Activated naive CD4-positive, alpha-beta T cell treated with anti-CD3 and anti-CD28 coated beads, Interleukin-2, amount 50 U/mL, for 24 hours (primary cell): ENCODE data around the gene TRMT10B.
"Not testable (repeated sequence)": the region's sequence is repeated elsewhere in the genome, so short reads cannot be mapped to it uniquely, and the experiment has no call there.

Experiments
- H3K27ac Mint-ChIP-seq: one replicate; pipeline ENCODE4 v1.8.0; 2021; ENCODE audit warnings: mild to moderate bottlenecking, mixed read lengths
- H3K27me3 Mint-ChIP-seq: one replicate; pipeline ENCODE4 v1.8.0; 2021; ENCODE audit warnings: mixed read lengths
- H3K36me3 Mint-ChIP-seq: one replicate; pipeline ENCODE4 v1.8.0; 2021; ENCODE audit warnings: mixed read lengths
- H3K4me1 Mint-ChIP-seq: one replicate; pipeline ENCODE4 v1.8.0; 2021; ENCODE audit warnings: mixed read lengths
- H3K4me3 Mint-ChIP-seq: one replicate; pipeline ENCODE4 v1.8.0; 2021; ENCODE audit warnings: mild to moderate bottlenecking, mixed read lengths
- H3K9me3 Mint-ChIP-seq: one replicate; pipeline ENCODE4 v1.8.0; 2021; ENCODE audit warnings: mixed read lengths

Gene TRMT10B

DNA sequence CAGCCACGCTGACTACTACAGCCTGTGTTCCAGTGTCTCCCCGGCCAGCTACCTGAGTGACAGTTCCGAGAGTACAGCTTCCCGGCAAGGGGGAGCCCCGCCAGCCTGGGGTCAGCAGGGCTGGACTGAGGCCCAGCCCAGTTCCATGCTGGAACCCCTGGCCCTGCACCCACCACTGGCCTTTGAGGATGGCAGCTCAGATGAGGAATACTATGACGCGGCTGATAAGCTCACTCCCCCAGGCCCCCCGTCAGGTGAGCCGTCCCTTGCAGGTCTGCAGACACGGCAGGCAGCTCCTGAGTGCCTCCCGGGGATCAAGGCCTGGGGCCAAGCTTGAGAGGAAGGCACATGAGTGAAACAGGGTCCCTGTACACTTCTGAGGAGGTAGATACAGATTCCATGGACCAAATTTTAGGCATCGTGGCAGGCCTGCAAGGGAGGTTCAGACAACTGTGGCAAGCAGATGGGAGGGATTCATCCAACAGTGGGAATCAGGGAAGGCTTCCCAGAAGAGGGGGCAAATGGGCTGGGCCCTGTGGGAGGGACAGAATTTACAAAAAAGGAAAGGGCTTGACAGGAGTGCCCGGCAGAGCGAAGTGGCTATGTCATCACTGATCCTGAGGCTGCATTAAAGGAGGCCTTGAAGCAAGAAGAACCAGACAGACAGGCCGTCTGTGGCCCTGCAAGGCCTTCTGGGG is 12.8 kb upstream of the TRMT10B start:
- no peaks in the 10 kb centered on the region for H3K27me3 Mint-ChIP-seq
- no peaks in the 10 kb centered on the region for H3K36me3 Mint-ChIP-seq
- no peak overlapping the region for H3K4me3 Mint-ChIP-seq
- no peaks in the 10 kb centered on the region for H3K9me3 Mint-ChIP-seq
- H3K27ac Mint-ChIP-seq, result no peak overlapping the region
- no peaks in the 10 kb centered on the region for H3K4me1 Mint-ChIP-seq

DNA sequence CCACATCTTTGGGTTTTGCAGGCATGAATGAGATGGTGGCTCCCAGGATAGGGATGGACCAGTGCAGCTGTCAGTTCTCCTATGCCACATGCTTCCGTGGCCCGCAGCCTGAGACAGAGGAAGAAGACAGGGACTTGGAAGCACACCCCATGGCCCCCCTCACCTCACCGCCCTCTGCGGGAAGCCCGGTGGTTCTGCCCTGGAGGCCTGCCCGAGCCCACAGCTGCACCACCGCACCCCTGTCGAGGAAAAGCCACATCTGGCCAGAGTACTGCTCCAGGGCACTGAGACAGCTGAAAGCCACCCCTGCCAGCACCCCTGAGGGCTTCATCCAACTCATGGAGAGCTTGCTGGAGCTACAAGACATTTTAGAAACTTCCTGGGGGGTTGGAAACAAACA is 7.6 kb upstream of the TRMT10B start:
- Mint-ChIP-seq H3K27me3 (no peaks in the 10 kb centered on the region), H3K36me3 (no peaks in the 10 kb centered on the region), H3K4me1 (no peaks in the 10 kb centered on the region), H3K9me3 (no peaks in the 10 kb centered on the region), H3K27ac (no peak overlapping the region), H3K4me3 (no peak overlapping the region)

DNA sequence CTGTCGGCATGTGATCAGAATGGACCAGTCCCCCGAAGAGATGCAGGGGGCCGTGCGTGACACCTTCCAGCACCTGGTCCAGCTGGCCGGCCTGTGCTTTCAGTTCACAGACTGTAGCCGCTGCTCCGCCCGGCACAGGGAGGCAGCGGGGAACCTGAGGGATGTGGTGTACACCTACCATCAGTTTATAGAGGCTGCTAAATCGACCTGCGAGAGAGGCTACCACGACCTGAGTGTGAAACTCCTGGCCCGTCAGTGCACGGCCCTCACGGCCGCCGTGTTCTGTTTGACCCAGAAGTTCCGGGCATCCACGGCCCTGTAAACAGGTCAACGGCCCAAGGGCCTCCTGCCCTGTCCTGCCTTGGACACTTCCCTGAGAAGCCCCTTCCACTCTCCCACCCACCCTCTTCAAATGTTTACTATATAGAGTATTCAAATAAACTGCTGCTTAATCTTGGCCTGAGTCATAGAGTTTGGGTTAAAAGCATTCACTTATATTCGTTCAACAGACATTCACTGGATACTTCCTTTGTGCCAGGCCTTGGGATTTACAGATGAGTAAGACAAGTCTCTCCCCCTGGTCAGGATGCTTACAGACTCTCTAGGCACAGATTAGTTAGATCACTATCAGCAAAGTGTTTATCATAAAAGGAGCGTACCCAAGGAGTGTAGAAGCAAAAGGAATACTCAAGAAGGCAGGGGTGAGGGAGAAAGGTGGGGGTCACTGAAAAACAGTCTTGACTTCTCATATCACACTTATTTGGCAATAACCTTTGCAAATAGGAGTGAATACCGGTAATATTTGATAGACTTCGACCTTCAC is 6.9 kb upstream of the TRMT10B start:
- Mint-ChIP-seq H3K9me3 (no peaks in the 10 kb centered on the region), H3K4me1 (no peaks in the 10 kb centered on the region), H3K36me3 (no peaks in the 10 kb centered on the region), H3K27me3 (no peaks in the 10 kb centered on the region), H3K27ac (no peak overlapping the region), H3K4me3 (no peak overlapping the region)

DNA sequence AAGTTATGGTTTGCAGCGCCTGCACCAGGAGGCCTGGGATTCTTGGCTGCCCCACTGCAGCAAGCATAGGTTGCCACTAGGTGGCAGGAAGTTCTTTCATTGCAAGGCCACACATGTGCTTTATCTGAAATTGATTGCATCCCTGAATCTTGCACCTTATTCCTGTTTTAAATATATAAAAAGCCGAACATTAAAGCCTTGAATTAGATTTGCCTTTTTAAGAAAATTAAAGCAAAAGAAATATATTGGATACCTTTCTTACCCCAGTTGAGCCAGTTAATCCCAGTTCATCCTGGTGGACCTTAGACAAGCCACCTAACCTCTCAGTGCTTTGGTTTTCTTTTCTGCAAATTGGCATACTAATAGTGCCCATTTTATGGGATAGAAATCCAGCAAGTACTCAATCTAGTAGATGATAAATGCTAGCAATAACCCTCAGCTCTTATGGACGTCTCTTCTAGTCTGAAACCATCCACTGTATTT is 6.3 kb upstream of the TRMT10B start:
- Mint-ChIP-seq H3K4me3 (no peak overlapping the region), H3K27ac (no peak overlapping the region), H3K9me3 (no peaks in the 10 kb centered on the region), H3K36me3 (no peaks in the 10 kb centered on the region), H3K27me3 (no peaks in the 10 kb centered on the region), H3K4me1 (no peaks in the 10 kb centered on the region)

- Mint-ChIP-seq H3K27ac (no peak overlapping the region), H3K9me3 (no peaks in the 10 kb centered on the region), H3K4me1 (peaks cover 10% of the 10 kb centered on the region), H3K27me3 (no peaks in the 10 kb centered on the region), H3K4me3 (no peak overlapping the region), H3K36me3 (peaks cover 3% of the 10 kb centered on the region)
These were observed 4.5 kb upstream of the TRMT10B start for GRCh38 chr9:37749129-37749528.

- Mint-ChIP-seq H3K4me1 (peaks cover 28% of the 10 kb centered on the region), H3K9me3 (no peaks in the 10 kb centered on the region), H3K36me3 (peaks cover 4% of the 10 kb centered on the region), H3K4me3 (no peak overlapping the region), H3K27me3 (no peaks in the 10 kb centered on the region), H3K27ac (no peak overlapping the region)
These were observed 2.4 kb upstream of the TRMT10B start for GRCh38 chr9:37751186-37751585.

GRCh38 chr9:37751704-37752103 is 1.9 kb upstream of the TRMT10B start:
- H3K27me3 Mint-ChIP-seq, H3K36me3 Mint-ChIP-seq: not testable (repeated sequence)
- H3K4me1 Mint-ChIP-seq, result peaks cover 30% of the 10 kb centered on the region

DNA sequence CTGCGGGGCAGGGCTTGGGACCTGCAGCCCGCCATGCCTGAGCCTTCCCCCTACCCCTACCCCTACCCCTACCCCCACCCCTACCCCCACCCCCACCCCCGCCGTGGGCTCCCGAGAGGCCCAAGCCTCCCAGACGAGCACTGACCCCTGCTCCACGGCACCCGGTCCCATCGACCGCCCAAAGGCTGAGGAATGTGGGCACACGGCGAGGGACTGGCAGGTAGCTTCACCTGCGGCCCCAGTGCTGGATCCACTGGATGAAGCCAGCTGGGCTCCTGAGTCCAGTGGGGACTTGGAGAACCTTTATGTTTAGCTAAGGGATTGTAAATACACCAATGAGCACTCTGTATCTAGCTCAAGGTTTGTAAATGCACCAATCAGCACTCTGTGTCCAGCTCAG is 1.5 kb upstream of the TRMT10B start:
- peaks cover 31% of the 10 kb centered on the region for H3K4me1 Mint-ChIP-seq
- H3K4me3 Mint-ChIP-seq, H3K9me3 Mint-ChIP-seq, H3K27me3 Mint-ChIP-seq, H3K27ac Mint-ChIP-seq, H3K36me3 Mint-ChIP-seq: not testable (repeated sequence)

More at GRCh38 chr9:37751704-37752103, 1.9 kb upstream of the TRMT10B start:
- H3K4me3 Mint-ChIP-seq, H3K9me3 Mint-ChIP-seq, H3K27ac Mint-ChIP-seq: not testable (repeated sequence)

GRCh38 chr9:37752642-37753488 is 740 bp upstream of the TRMT10B start:
- H3K27me3 Mint-ChIP-seq, result no peaks in the 10 kb centered on the region
- peaks cover 38% of the 10 kb centered on the region for H3K4me1 Mint-ChIP-seq
- H3K27ac Mint-ChIP-seq, result peak overlapping the region; percentile 93
- no peaks in the 10 kb centered on the region for H3K9me3 Mint-ChIP-seq
- H3K4me3 Mint-ChIP-seq, result peak overlapping the region; percentile 92
- H3K36me3 Mint-ChIP-seq, result peaks cover 4% of the 10 kb centered on the region

GRCh38 chr9:37758747-37759146 is 5.1 kb downstream of the TRMT10B start:
- H3K9me3 Mint-ChIP-seq, result no peaks in the 10 kb centered on the region
- peaks cover 9% of the 10 kb centered on the region for H3K36me3 Mint-ChIP-seq
- no peak overlapping the region for H3K4me3 Mint-ChIP-seq
- no peaks in the 10 kb centered on the region for H3K27me3 Mint-ChIP-seq
- H3K27ac Mint-ChIP-seq, result no peak overlapping the region
- H3K4me1 Mint-ChIP-seq, result peaks cover 42% of the 10 kb centered on the region

DNA sequence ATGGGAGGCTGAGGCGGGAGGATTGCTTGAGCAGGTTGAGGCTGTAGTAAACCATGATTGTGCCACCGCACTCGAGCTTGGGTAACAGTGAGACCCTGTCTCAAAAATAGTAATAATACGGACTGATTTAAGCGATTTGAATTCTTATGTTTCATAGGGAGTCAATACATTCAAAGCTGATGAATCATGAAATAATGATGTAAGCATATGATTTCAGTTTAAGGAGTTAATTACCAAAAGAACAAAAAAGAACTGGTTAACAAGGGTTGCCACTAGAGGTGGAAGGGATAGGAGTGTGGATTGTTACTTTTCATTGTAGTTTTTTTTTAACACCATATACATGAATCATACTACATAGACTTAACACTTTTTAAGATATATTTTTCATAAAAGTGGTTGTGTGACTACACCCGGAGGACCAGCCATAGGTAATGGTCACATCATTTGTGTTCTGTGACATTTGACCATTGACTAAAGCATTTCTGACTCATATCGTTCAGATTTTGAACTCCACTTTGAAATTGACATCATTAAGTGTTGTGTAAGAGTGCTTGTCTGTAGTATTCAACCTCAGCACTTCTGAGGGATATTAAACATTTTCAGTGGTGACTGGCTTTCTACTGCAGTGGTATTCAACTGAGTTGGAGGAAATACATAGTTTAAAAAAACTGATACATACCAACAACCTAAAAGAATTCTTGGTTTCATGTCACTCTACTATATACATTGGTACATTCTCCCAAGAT is 7.0 kb downstream of the TRMT10B start:
- H3K4me1 Mint-ChIP-seq, result peaks cover 25% of the 10 kb centered on the region
- H3K9me3 Mint-ChIP-seq, result no peaks in the 10 kb centered on the region
- H3K4me3 Mint-ChIP-seq, result no peak overlapping the region
- H3K27me3 Mint-ChIP-seq, result no peaks in the 10 kb centered on the region
- peak overlapping the region; percentile 43 for H3K27ac Mint-ChIP-seq
- peaks cover 10% of the 10 kb centered on the region for H3K36me3 Mint-ChIP-seq

GRCh38 chr9:37761511-37761910 is 7.9 kb downstream of the TRMT10B start:
- H3K27ac Mint-ChIP-seq, result peak overlapping the region; percentile 15
- no peaks in the 10 kb centered on the region for H3K27me3 Mint-ChIP-seq
- no peak overlapping the region for H3K4me3 Mint-ChIP-seq
- peaks cover 21% of the 10 kb centered on the region for H3K4me1 Mint-ChIP-seq
- H3K9me3 Mint-ChIP-seq, result no peaks in the 10 kb centered on the region
- H3K36me3 Mint-ChIP-seq, result peaks cover 8% of the 10 kb centered on the region

DNA sequence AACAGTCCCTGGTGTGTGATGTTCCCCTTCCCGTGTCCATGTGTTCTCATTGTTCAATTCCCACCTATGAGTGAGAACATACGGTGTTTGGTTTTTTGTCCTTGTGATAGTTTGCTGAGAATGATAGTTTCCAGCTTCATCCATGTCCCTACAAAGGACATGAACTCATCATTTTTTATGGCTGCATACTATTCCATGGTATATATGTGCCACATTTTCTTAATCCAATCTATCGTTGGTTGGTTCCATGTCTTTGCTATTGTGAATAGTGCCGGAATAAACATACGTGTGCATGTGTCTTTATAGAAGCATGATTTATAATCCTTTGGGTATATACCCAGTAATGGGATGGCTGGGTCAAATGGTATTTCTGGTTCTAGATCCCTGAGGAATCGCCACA is 11.7 kb downstream of the TRMT10B start:
- H3K27ac Mint-ChIP-seq, H3K4me1 Mint-ChIP-seq, H3K4me3 Mint-ChIP-seq, H3K36me3 Mint-ChIP-seq, H3K27me3 Mint-ChIP-seq, H3K9me3 Mint-ChIP-seq: not testable (repeated sequence)

DNA sequence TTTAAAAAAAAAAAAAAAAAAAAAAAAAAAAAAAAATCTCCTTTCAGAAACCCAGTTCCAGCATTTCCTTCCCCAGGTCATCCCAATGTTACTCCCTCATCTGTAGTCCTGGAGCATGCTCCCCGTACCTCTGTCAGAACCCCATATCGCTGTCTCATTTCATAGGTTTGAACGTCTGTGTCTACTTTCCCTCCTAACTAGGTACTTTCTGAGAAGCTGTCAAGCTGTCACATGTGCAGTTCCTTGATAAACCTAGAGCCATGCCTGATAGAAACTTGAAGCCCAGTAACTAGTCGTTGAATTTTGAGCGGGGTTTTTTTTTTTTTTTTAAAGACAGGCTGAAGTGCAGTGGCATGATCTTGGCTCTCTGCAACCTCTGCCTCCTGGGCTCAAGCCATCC is 15.7 kb downstream of the TRMT10B start:
- Mint-ChIP-seq H3K4me1 (peaks cover 7% of the 10 kb centered on the region), H3K4me3 (no peak overlapping the region), H3K27ac (no peak overlapping the region), H3K36me3 (peaks cover 7% of the 10 kb centered on the region), H3K27me3 (no peaks in the 10 kb centered on the region), H3K9me3 (no peaks in the 10 kb centered on the region)

- no peak overlapping the region for H3K4me3 Mint-ChIP-seq
These were observed 16.4 kb downstream of the TRMT10B start for GRCh38 chr9:37769995-37770394.

More at GRCh38 chr9:37769995-37770394, 16.4 kb downstream of the TRMT10B start:
- H3K27me3 Mint-ChIP-seq, result no peaks in the 10 kb centered on the region
- H3K9me3 Mint-ChIP-seq, result no peaks in the 10 kb centered on the region
- H3K4me1 Mint-ChIP-seq, result peaks cover 7% of the 10 kb centered on the region
- no peak overlapping the region for H3K27ac Mint-ChIP-seq
- H3K36me3 Mint-ChIP-seq, result peaks cover 5% of the 10 kb centered on the region
